Smooth muscle cell (in vitro differentiated cells): ENCODE results near the gene PDE1C. TPM values are rescaled to one million over a fixed set of nuclear protein-coding genes. Genes with fewer than 3 reads are reported as not detected.
"Not testable (repeated sequence)": the region's sequence is repeated elsewhere in the genome, so short reads cannot be mapped to it uniquely, and the experiment has no call there.

Source experiments
- DNase-seq: peaks from one replicate; lab custom pipeline; 2025; ENCODE audit not compliant: unreplicated experiment; lab: John Stamatoyannopoulos, UW
- H2AFZ ChIP-seq: fragments of 200-600 bp; sonication (generic); 2 replicates; pipeline ENCODE4 v1.6.0; 2016; ENCODE audit warnings: antibody characterized with exemption, low read depth, mild to moderate bottlenecking
- H3F3A ChIP-seq: fragments of 200-600 bp; sonication (generic); 2 replicates; pipeline ENCODE4 v1.6.0; 2017; ENCODE audit warnings: antibody characterized with exemption, low read depth
- H3K27ac ChIP-seq: fragments of 200-600 bp; sonication (generic); 2 replicates; pipeline ENCODE4 v1.5.1; 2016; ENCODE audit warnings: low read depth, mild to moderate bottlenecking
- H3K27me3 ChIP-seq: fragments of 200-600 bp; sonication (generic); 2 replicates; pipeline ENCODE4 v1.6.1; 2016; ENCODE audit warnings: low read depth, mild to moderate bottlenecking
- H3K36me3 ChIP-seq: fragments of 200-600 bp; sonication (generic); 2 replicates; pipeline ENCODE4 v1.5.1; 2016; ENCODE audit warnings: low read depth
- H3K4me1 ChIP-seq: fragments of 200-600 bp; sonication (generic); 2 replicates; pipeline ENCODE4 v1.5.1; 2016; ENCODE audit warnings: low read depth
- H3K4me2 ChIP-seq: fragments of 200-600 bp; sonication (generic); 2 replicates; pipeline ENCODE4 v1.6.0; 2016; ENCODE audit warnings: mild to moderate bottlenecking
- H3K4me3 ChIP-seq: fragments of 200-600 bp; sonication (generic); 2 replicates; pipeline ENCODE4 v1.5.1; 2016; ENCODE audit warnings: mild to moderate bottlenecking
- H3K79me2 ChIP-seq: fragments of 200-600 bp; sonication (generic); 2 replicates; pipeline ENCODE4 v1.6.0; 2016; ENCODE audit warnings: low read depth, mild to moderate bottlenecking
- H3K9ac ChIP-seq: fragments of 200-600 bp; sonication (generic); 2 replicates; pipeline ENCODE4 v1.6.0; 2016; ENCODE audit warnings: low read depth
- H3K9me3 ChIP-seq: fragments of 200-600 bp; sonication (generic); replicated peaks from 2 replicates; pipeline ENCODE4 v1.5.1; 2016; ENCODE audit warnings: low read depth
- H4K20me1 ChIP-seq: fragments of 200-600 bp; sonication (generic); 2 replicates; pipeline ENCODE4 v1.6.0; 2016; ENCODE audit warnings: low read depth
- CTCF ChIP-seq: fragments of 200-600 bp; sonication (generic); IDR thresholded peaks from 2 replicates; pipeline ENCODE4 v1.5.1; 2017; ENCODE audit warnings: borderline replicate concordance, mild to moderate bottlenecking, antibody characterized with exemption; ENCODE audit not compliant: insufficient read depth, poor library complexity, severe bottlenecking
- WGBS: methylation state at CpG from one replicate; pipeline ENCODE4 v1.1.7; 2016; ENCODE audit warnings: low lambda C conversion rate; 5-methylcytosine and 5-hydroxymethylcytosine counted together
- polyA plus RNA-seq: library from polyadenylated mRNA; unstranded; fragments of >200 nt; fragmentation: Nextera tagmentation; extraction: Ambion mirVana; gene quantifications from 2 replicates; pipeline ENCODE4 v1.2.1, GENCODE V29; 2016
- total RNA-seq: library from RNA; depleted of rRNA; stranded (reverse); fragments of >200 nt; gene quantifications from 2 replicates; pipeline ENCODE4 v1.2.3, GENCODE V29; 2014

PDE1C gene
- total and polyA plus RNA-seq, 2 experiments from 2014 or later: 1.2 to 6.9 TPM

DNA sequence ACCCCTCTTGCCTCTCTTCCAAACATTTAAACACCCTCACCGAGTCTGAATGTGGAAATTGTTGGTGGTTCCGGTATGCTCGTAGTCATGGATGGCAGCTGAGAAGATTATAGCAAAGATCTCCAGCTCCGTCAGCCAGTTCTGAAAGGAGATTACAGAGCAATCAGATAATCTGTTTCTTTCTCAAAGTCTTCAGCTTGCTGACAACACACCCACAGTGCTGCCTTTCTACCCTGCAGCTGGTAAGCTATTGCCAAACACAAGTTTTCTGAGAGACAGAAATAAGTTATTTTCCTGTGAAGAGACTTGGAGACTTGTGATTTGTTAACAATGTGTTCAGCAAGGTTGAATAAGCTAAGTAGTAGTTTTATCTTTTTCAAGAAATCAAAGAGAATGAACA is 219.6 kb downstream of the PDE1C start:
- H3F3A ChIP-seq: no peaks in the 10 kb centered on the region
- H3K36me3 ChIP-seq: no peaks in the 10 kb centered on the region
- H3K4me3 ChIP-seq: no peak overlapping the region
- DNase-seq: no peak
- WGBS: 52% methylated on average over 4 of the region's 4 CpGs
- no peaks in the 10 kb centered on the region for H4K20me1 ChIP-seq
- peak overlapping the region; percentile 15 for H3K4me2 ChIP-seq
- H3K79me2 ChIP-seq: no peaks in the 10 kb centered on the region
- H3K27me3 ChIP-seq: no peaks in the 10 kb centered on the region
- no peak overlapping the region for H3K9ac ChIP-seq
- H3K4me1 ChIP-seq: no peaks in the 10 kb centered on the region
- no peak overlapping the region for H2AFZ ChIP-seq
- no peak overlapping the region for H3K27ac ChIP-seq
- TF ChIP-seq CTCF: no peak
- no peaks in the 10 kb centered on the region for H3K9me3 ChIP-seq

- peak overlapping the region; percentile 15 for H3K4me2 ChIP-seq
- H3K9me3 ChIP-seq: peaks cover 2% of the 10 kb centered on the region
- WGBS: 63% methylated on average over 5 of the region's 5 CpGs
- no peaks in the 10 kb centered on the region for H3K4me1 ChIP-seq
- no peak for DNase-seq
- H3K27ac ChIP-seq: no peak overlapping the region
- H3K4me3 ChIP-seq: no peak overlapping the region
- H3K9ac ChIP-seq: no peak overlapping the region
- no peak for TF ChIP-seq CTCF
- no peak overlapping the region for H2AFZ ChIP-seq
- no peaks in the 10 kb centered on the region for H3K36me3 ChIP-seq
- H4K20me1 ChIP-seq: no peaks in the 10 kb centered on the region
- no peaks in the 10 kb centered on the region for H3K79me2 ChIP-seq
- H3F3A ChIP-seq: no peaks in the 10 kb centered on the region
- no peaks in the 10 kb centered on the region for H3K27me3 ChIP-seq
These were observed 220.1 kb downstream of the PDE1C start for GRCh38 chr7:31850066-31850465.

DNA sequence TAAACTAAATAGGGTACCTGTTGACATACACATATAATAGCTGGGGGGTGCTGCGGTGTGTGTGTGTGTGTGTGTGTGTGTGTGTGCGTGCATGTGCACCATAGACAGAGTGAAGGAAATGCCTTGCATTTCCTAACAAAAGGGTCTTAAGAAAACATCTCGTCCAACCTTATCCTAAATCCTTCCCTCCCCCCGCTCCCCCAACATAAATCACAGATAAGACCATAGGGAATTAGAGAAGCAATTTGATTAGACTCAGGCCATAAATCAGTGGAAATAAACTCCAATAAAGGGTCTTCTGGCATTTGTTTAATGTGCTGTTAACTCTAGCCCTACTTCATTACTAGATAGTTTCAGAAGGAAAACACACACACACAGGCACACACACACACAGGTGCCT is 234.7 kb downstream of the PDE1C start:
- H3K9me3 ChIP-seq: no peaks in the 10 kb centered on the region
- H3K79me2 ChIP-seq: no peaks in the 10 kb centered on the region
- no peak for TF ChIP-seq CTCF
- no peaks in the 10 kb centered on the region for H3K4me1 ChIP-seq
- H4K20me1 ChIP-seq: no peaks in the 10 kb centered on the region
- no peak overlapping the region for H3K4me3 ChIP-seq
- WGBS: 77% methylated on average over 4 of the region's 4 CpGs
- no peaks in the 10 kb centered on the region for H3K36me3 ChIP-seq
- H3K27me3 ChIP-seq: no peaks in the 10 kb centered on the region
- H3K27ac ChIP-seq: no peak overlapping the region
- H3K9ac ChIP-seq: no peak overlapping the region
- H2AFZ ChIP-seq: no peak overlapping the region
- no peak for DNase-seq
- no peak overlapping the region for H3K4me2 ChIP-seq
- H3F3A ChIP-seq: no peaks in the 10 kb centered on the region

DNA sequence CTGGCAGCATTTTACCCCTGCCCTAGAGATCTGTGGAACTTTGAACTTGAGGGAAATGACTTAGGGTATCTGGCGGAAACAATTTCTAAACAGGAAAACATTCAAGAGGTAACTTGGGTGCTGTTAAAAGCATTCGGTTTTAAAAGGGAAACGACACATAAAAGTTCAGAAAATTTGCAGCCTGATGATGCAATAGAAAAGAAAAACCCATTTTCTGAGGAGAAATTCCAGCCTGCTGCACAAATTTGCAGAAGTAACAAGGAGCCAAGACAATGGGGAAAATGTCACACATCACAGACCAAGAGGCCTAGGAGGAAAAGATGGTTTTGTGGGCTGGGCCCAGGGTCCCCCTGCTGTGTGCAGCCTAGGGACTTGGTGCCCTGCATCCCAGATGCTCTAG is 236.6 kb downstream of the PDE1C start:
- WGBS: 88% methylated on average over 3 of the region's 3 CpGs

More for the DNA sequence above, 236.6 kb downstream of the PDE1C start:
- not testable (repeated sequence) for H3K79me2 ChIP-seq, DNase-seq, H3F3A ChIP-seq, H3K4me1 ChIP-seq, H3K36me3 ChIP-seq, H4K20me1 ChIP-seq, H3K27me3 ChIP-seq, H3K9me3 ChIP-seq, H3K9ac ChIP-seq, H3K4me2 ChIP-seq, H2AFZ ChIP-seq, H3K27ac ChIP-seq, H3K4me3 ChIP-seq
